Gastroesophageal sphincter (tissue), 3 donors: ENCODE results near the gene OGFR.

ENCODE experiments used
- CTCF ChIP-seq, 4 experiments: fragments of 200-600 bp in 2 of 4; fragments of 450-650 bp in 2 of 4; sonication (generic) in 1 of 4; IDR thresholded peaks; one replicate each; pipeline ENCODE4 v1.5.1; 2017 to 2019; ENCODE audit warnings: antibody characterized with exemption in 4 of 4, mild to moderate bottlenecking in 2 of 4, moderate library complexity in 2 of 4
- POLR2A ChIP-seq, 2 donors: fragments of 450-650 bp; IDR thresholded peaks; one replicate each; pipeline ENCODE4 v1.6.1; 2017; ENCODE audit warnings: antibody characterized with exemption in 2 of 2, mild to moderate bottlenecking in 2 of 2, moderate library complexity in 1 of 2

- TF ChIP-seq CTCF (IDR thresholded peaks at IDR 0.05) (no peak), POLR2A (IDR thresholded peaks at IDR 0.05) (no peak)
Measured at GRCh38 chr20:62836967-62837490, 32.4 kb downstream of the OGFR start.
